Neural cell (in vitro differentiated cells): ENCODE data around the gene ITGB7. TPM values are rescaled to one million over a fixed set of nuclear protein-coding genes. Genes with fewer than 3 reads are reported as not detected.

ENCODE experiments used
- H2AFZ ChIP-seq: fragments of 200-600, 300-800 bp; sonication (generic), shearing (Covaris generic); 2 replicates; pipeline ENCODE4 v1.6.0; 2014; ENCODE audit warnings: low read depth, mild to moderate bottlenecking, antibody characterized with exemption, low read length, moderate library complexity
- H3F3A ChIP-seq: fragments of 200-600 bp; shearing (Covaris generic); 2 replicates; pipeline ENCODE4 v1.6.1; 2016; ENCODE audit warnings: mild to moderate bottlenecking, moderate library complexity, mixed read lengths, antibody characterized with exemption, low read length; ENCODE audit not compliant: insufficient read depth, poor library complexity, severe bottlenecking
- H3K27ac ChIP-seq: fragments of 200-600, 300-800 bp; sonication (generic), shearing (Covaris generic); 2 replicates; pipeline ENCODE4 v1.5.1; 2014; ENCODE audit warnings: mild to moderate bottlenecking, low read length, moderate library complexity
- H3K27me3 ChIP-seq: fragments of 300-800, 200-600 bp; sonication (generic), shearing (Covaris generic); 2 replicates; pipeline ENCODE4 v1.6.0; 2014; ENCODE audit warnings: mild to moderate bottlenecking, low read depth, low read length, moderate library complexity; ENCODE audit not compliant: insufficient read depth
- H3K36me3 ChIP-seq: fragments of 300-800, 200-600 bp; sonication (generic), shearing (Covaris generic); 2 replicates; pipeline ENCODE4 v1.5.1; 2014; ENCODE audit warnings: mild to moderate bottlenecking, antibody characterized with exemption, low read length, moderate library complexity; ENCODE audit not compliant: insufficient read depth
- H3K4me2 ChIP-seq: fragments of 300-800, 200-600 bp; sonication (generic), shearing (Covaris generic); 2 replicates; pipeline ENCODE4 v1.6.0; 2014; ENCODE audit warnings: mild to moderate bottlenecking, low read length
- H3K4me3 ChIP-seq: fragments of 300-800, 200-600 bp; sonication (generic), shearing (Covaris generic); 2 replicates; pipeline ENCODE4 v1.5.1; 2014; ENCODE audit warnings: mild to moderate bottlenecking, low read length, moderate library complexity
- H3K79me2 ChIP-seq: fragments of 200-600 bp; shearing (Covaris generic); replicated peaks from 2 replicates; pipeline ENCODE4 v1.6.0; 2014; ENCODE audit warnings: mild to moderate bottlenecking, low read length, moderate library complexity; ENCODE audit not compliant: insufficient read depth
- H3K9ac ChIP-seq: fragments of 300-800, 200-600 bp; sonication (generic), shearing (Covaris generic); 2 replicates; pipeline ENCODE4 v1.6.1; 2016; ENCODE audit warnings: mild to moderate bottlenecking, low read length, mixed read lengths
- H3K9me2 ChIP-seq: fragments of 200-600 bp; shearing (Covaris generic); 2 replicates; pipeline ENCODE4 v1.6.1; 2016; ENCODE audit warnings: mild to moderate bottlenecking, low read length, mixed read lengths; ENCODE audit not compliant: insufficient read depth
- H3K9me3 ChIP-seq: fragments of 200-600, 300-800 bp; sonication (generic), shearing (Covaris generic); 2 replicates; pipeline ENCODE4 v1.6.1; 2016; ENCODE audit warnings: mild to moderate bottlenecking, mixed run types, low read length, moderate library complexity, mixed read lengths
- H4K20me1 ChIP-seq: fragments of 200-600 bp; shearing (Covaris generic); 2 replicates; pipeline ENCODE4 v1.6.1; 2016; ENCODE audit warnings: mild to moderate bottlenecking, mixed run types; ENCODE audit not compliant: insufficient read depth
- CTCF ChIP-seq: fragments of 450-650 bp; IDR thresholded peaks from 2 replicates; pipeline ENCODE4 v1.5.1; 2014; ENCODE audit warnings: antibody characterized with exemption, mild to moderate bottlenecking, moderate library complexity; ENCODE audit not compliant: poor library complexity, severe bottlenecking
- EP300 ChIP-seq: fragments of 450-650 bp; conservative IDR thresholded peaks from 2 replicates; pipeline ENCODE4 v1.6.1; 2014; ENCODE audit warnings: antibody characterized with exemption, mild to moderate bottlenecking, moderate library complexity; ENCODE audit not compliant: poor library complexity, severe bottlenecking
- EZH2 ChIP-seq: fragments of 200-600, 300-800 bp; shearing (Covaris generic), sonication (generic); IDR thresholded peaks from 2 replicates; pipeline ENCODE4 v1.6.1; 2014; ENCODE audit warnings: antibody characterized with exemption, low read length, borderline replicate concordance, mild to moderate bottlenecking; ENCODE audit not compliant: insufficient read depth, poor library complexity, severe bottlenecking
- MXI1 ChIP-seq: fragments of 450-650 bp; conservative IDR thresholded peaks from 2 replicates; pipeline ENCODE4 v1.6.1; 2014; ENCODE audit warnings: antibody characterized with exemption, mild to moderate bottlenecking; ENCODE audit not compliant: poor library complexity, severe bottlenecking
- POLR2AphosphoS5 ChIP-seq: IDR thresholded peaks from 2 replicates; pipeline ENCODE4 v1.6.1; 2012
- RAD21 ChIP-seq: fragments of 450-650 bp; conservative IDR thresholded peaks from 2 replicates; pipeline ENCODE4 v1.6.1; 2014; ENCODE audit warnings: antibody characterized with exemption, mild to moderate bottlenecking, moderate library complexity
- REST ChIP-seq: IDR thresholded peaks from 2 replicates; pipeline ENCODE4 v1.6.1; 2012; ENCODE audit warnings: borderline replicate concordance
- SMC3 ChIP-seq: fragments of 450-650 bp; conservative IDR thresholded peaks from 2 replicates; pipeline ENCODE4 v1.6.1; 2014; ENCODE audit warnings: antibody characterized with exemption, mild to moderate bottlenecking, moderate library complexity; ENCODE audit not compliant: poor library complexity
- TAF1 ChIP-seq: IDR thresholded peaks from 2 replicates; pipeline ENCODE4 v1.6.1; 2012; ENCODE audit warnings: low read depth
- polyA plus RNA-seq: library from polyadenylated mRNA; depleted of rRNA; stranded (reverse); fragments of >200 nt; gene quantifications from 2 replicates; pipeline ENCODE4 v1.2.3, GENCODE V29; 2014

Gene ITGB7
- polyA plus RNA-seq, 1 donor from 2014 or later: not detected

- Histone ChIP-seq H4K20me1 (no peaks in the 10 kb centered on the region), H3K36me3 (no peaks in the 10 kb centered on the region), H3F3A (no peaks in the 10 kb centered on the region), H3K4me3 (peak overlapping the region; percentile 86), H3K9me2 (no peaks in the 10 kb centered on the region), H2AFZ (no peak overlapping the region), H3K9me3 (no peaks in the 10 kb centered on the region), H3K79me2 (no peaks in the 10 kb centered on the region), H3K27me3 (peaks cover 35% of the 10 kb centered on the region), H3K27ac (no peak overlapping the region), H3K9ac (peak overlapping the region; percentile 57), H3K4me2 (peak overlapping the region; percentile 14)
- TF ChIP-seq POLR2AphosphoS5: no peak
- TF ChIP-seq CTCF: no peak
- no peak for TF ChIP-seq REST
- no peak for TF ChIP-seq EP300
- TF ChIP-seq SMC3: no peak
- TF ChIP-seq TAF1: no peak
- no peak for TF ChIP-seq EZH2
- no peak for TF ChIP-seq RAD21
- TF ChIP-seq MXI1: no peak
These were observed 12.4 kb upstream of the ITGB7 start for GRCh38 chr12:53219292-53219955.

GRCh38 chr12:53218551-53219291 lies 11.7 kb upstream of the ITGB7 start:
- Histone ChIP-seq H3K27ac (no peak overlapping the region), H2AFZ (no peak overlapping the region), H3K9me2 (no peaks in the 10 kb centered on the region), H3K27me3 (peaks cover 35% of the 10 kb centered on the region), H3K4me2 (no peak overlapping the region), H3K79me2 (no peaks in the 10 kb centered on the region), H3K36me3 (no peaks in the 10 kb centered on the region), H3K9me3 (no peaks in the 10 kb centered on the region), H3K9ac (no peak overlapping the region), H3F3A (no peaks in the 10 kb centered on the region), H4K20me1 (no peaks in the 10 kb centered on the region), H3K4me3 (peak overlapping the region; percentile 86)
- TF ChIP-seq EP300 (no peak), REST (no peak), SMC3 (no peak), POLR2AphosphoS5 (no peak), RAD21 (no peak), CTCF (no peak), EZH2 (no peak), MXI1 (no peak), TAF1 (no peak)
